Upper lobe of right lung (tissue), 1 donor: Measurements from ENCODE around the gene SLC38A3. TPM values are rescaled to one million over a fixed set of nuclear protein-coding genes. Genes with fewer than 3 reads are reported as not detected.
A peak's percentile ranks its signal among the peaks of the same experiment; 100 is the strongest.

Experiments
- ATAC-seq: fragments of 200-7000 bp; cut with Tn5 transposase; one replicate; pipeline ENCODE4 v1.9.1; 2020; ENCODE audit warnings: mild to moderate bottlenecking, moderate library complexity
- DNase-seq: peaks from one replicate; pipeline ENCODE4 v3.0.0-alpha.2; 2020
- H3K27ac ChIP-seq: fragments of 200-600 bp; one replicate; pipeline ENCODE4 v1.8.0; 2022
- H3K27me3 ChIP-seq: fragments of 200-600 bp; one replicate; pipeline ENCODE4 v1.8.0; 2022; ENCODE audit warnings: mild to moderate bottlenecking
- H3K36me3 ChIP-seq: fragments of 200-600 bp; one replicate; pipeline ENCODE4 v1.8.0; 2022
- H3K4me1 ChIP-seq: fragments of 200-600 bp; one replicate; pipeline ENCODE4 v1.8.0; 2022
- H3K4me3 ChIP-seq: fragments of 200-600 bp; one replicate; pipeline ENCODE4 v1.8.0; 2022; ENCODE audit warnings: mild to moderate bottlenecking
- H3K9me3 ChIP-seq: fragments of 200-600 bp; one replicate; pipeline ENCODE4 v1.8.0; 2022
- CTCF ChIP-seq: fragments of 200-600 bp; IDR thresholded peaks from one replicate; pipeline ENCODE4 v1.8.0; 2022; ENCODE audit warnings: antibody characterized with exemption
- intact Hi-C: fragments of 100-400 bp; cut with DNase I; formaldehyde crosslinking; loops from one replicate; pipeline ENCODE4 v1.11.0; 2022
- total RNA-seq: library from RNA; stranded (reverse); fragmentation: NEBNext Ultra II Directional; extraction: Animal tissue kit (Norgen Biotek cat#: 25700); gene quantifications from one replicate; pipeline ENCODE4 v1.2.1, GENCODE V29; 2021
- donor health status: DM: no; HTN: yes; CAD: no; lungs with severe emphysema.

The SLC38A3 gene
- total RNA-seq, 1 donor from 2014 or later = not detected

GRCh38 chr3:50235716-50236483 lies 30.8 kb downstream of the SLC38A3 start, which contains the start of gene GNAI2:
GNAI2 (plus strand) TSS chr3:50236204; CDS start chr3:50236336, 132 bp downstream.
- intact Hi-C loops = no loop called here
- DNase-seq = peak; percentile 99
- no peaks in the 10 kb centered on the region for H3K27me3 ChIP-seq
- H3K36me3 ChIP-seq = peaks cover 17% of the 10 kb centered on the region
- H3K27ac ChIP-seq = peak within 1 kb of the TSS; percentile 87
- peaks cover 39% of the 10 kb centered on the region for H3K4me1 ChIP-seq
- peak; percentile 92 for ATAC-seq
- H3K9me3 ChIP-seq = no peaks in the 10 kb centered on the region
- TF ChIP-seq CTCF = no peak
- peak within 1 kb of the TSS; percentile 88 for H3K4me3 ChIP-seq

GRCh38 chr3:50236484-50237132 lies 31.5 kb downstream of the SLC38A3 start:
- no peaks in the 10 kb centered on the region for H3K27me3 ChIP-seq
- ATAC-seq (no peak), DNase-seq (no peak)
- peaks cover 46% of the 10 kb centered on the region for H3K4me1 ChIP-seq
- no peaks in the 10 kb centered on the region for H3K9me3 ChIP-seq
- intact Hi-C loops = no loop called here
- H3K27ac ChIP-seq = peak overlapping the region; percentile 86
- H3K4me3 ChIP-seq = peak overlapping the region; percentile 88
- peaks cover 17% of the 10 kb centered on the region for H3K36me3 ChIP-seq
- TF ChIP-seq CTCF = no peak

GRCh38 chr3:50237133-50237651 lies 32.1 kb downstream of the SLC38A3 start:
- DNase-seq (no peak), ATAC-seq (no peak)
- peaks cover 17% of the 10 kb centered on the region for H3K36me3 ChIP-seq
- intact Hi-C loops = no loop called here
- peaks cover 52% of the 10 kb centered on the region for H3K4me1 ChIP-seq
- H3K27me3 ChIP-seq = no peaks in the 10 kb centered on the region
- peak overlapping the region; percentile 86 for H3K27ac ChIP-seq
- H3K4me3 ChIP-seq = peak overlapping the region; percentile 88
- no peaks in the 10 kb centered on the region for H3K9me3 ChIP-seq
- TF ChIP-seq CTCF = no peak

- peak overlapping the region; percentile 86 for H3K27ac ChIP-seq
- no peak for TF ChIP-seq CTCF
- peak overlapping the region; percentile 88 for H3K4me3 ChIP-seq
- H3K27me3 ChIP-seq = no peaks in the 10 kb centered on the region
- ATAC-seq (peak; percentile 65), DNase-seq (peak; percentile 95)
- H3K4me1 ChIP-seq = peaks cover 60% of the 10 kb centered on the region
- peaks cover 17% of the 10 kb centered on the region for H3K36me3 ChIP-seq
- H3K9me3 ChIP-seq = no peaks in the 10 kb centered on the region
- intact Hi-C loops = no loop called here
Observed at GRCh38 chr3:50237754-50238548, 32.9 kb downstream of the SLC38A3 start.

- peaks cover 66% of the 10 kb centered on the region for H3K4me1 ChIP-seq
- H3K27ac ChIP-seq = peak overlapping the region; percentile 86
- ATAC-seq (peak; percentile 37), DNase-seq (peak; percentile 94)
- no peak for TF ChIP-seq CTCF
- H3K4me3 ChIP-seq = peak overlapping the region; percentile 88
- H3K9me3 ChIP-seq = no peaks in the 10 kb centered on the region
- H3K36me3 ChIP-seq = peaks cover 17% of the 10 kb centered on the region
- no peaks in the 10 kb centered on the region for H3K27me3 ChIP-seq
- intact Hi-C loops = no loop called here
Observed at GRCh38 chr3:50238549-50239026, 33.5 kb downstream of the SLC38A3 start.
